A673 (cell line): ENCODE data around the gene KRTAP9-8.

ENCODE experiments used
- EZH2 ChIP-seq: fragments of 200-600 bp; sonication (generic); IDR thresholded peaks from 2 replicates; pipeline ENCODE4 v1.6.1; 2017; ENCODE audit warnings: borderline replicate concordance, low read depth, mild to moderate bottlenecking, mixed read lengths, antibody characterized with exemption, low read length; ENCODE audit not compliant: poor library complexity, severe bottlenecking
- TF ChIP-seq, protein P1 (sequence below): fragments of 300-800, 200-600 bp; sonication (generic); conservative IDR thresholded peaks from 2 replicates; pipeline ENCODE4 v1.5.1; 2017; ENCODE audit warnings: low read depth, mild to moderate bottlenecking, antibody characterized with exemption, low read length, moderate library complexity, mixed read lengths

DNA sequence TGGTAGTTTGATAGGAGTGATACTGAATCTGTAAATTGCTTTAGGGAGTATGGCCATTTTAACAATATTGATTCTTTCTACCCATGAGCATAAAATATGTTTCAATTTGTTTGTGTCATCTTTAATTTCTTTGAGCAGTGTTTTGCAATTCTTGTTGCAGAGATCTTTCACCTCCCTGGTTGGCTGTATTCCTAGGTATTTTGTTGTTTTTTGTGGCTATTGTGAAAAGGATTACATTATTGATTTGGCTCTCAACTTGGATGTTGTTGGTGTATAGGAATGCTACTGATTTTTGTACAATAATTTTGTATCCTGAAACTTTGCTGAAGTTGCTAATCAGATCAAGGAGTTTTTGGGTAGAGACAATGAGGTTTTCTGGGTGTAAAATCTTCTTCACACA lies 20.6 kb downstream of the KRTAP9-8 start:
- no peak for TF ChIP-seq EZH2
- TF ChIP-seq, protein P1, sequence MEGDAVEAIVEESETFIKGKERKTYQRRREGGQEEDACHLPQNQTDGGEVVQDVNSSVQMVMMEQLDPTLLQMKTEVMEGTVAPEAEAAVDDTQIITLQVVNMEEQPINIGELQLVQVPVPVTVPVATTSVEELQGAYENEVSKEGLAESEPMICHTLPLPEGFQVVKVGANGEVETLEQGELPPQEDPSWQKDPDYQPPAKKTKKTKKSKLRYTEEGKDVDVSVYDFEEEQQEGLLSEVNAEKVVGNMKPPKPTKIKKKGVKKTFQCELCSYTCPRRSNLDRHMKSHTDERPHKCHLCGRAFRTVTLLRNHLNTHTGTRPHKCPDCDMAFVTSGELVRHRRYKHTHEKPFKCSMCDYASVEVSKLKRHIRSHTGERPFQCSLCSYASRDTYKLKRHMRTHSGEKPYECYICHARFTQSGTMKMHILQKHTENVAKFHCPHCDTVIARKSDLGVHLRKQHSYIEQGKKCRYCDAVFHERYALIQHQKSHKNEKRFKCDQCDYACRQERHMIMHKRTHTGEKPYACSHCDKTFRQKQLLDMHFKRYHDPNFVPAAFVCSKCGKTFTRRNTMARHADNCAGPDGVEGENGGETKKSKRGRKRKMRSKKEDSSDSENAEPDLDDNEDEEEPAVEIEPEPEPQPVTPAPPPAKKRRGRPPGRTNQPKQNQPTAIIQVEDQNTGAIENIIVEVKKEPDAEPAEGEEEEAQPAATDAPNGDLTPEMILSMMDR: no peak
